Gastroesophageal sphincter (tissue), 4 donors: Measurements from ENCODE around the gene METTL26. TPM values are rescaled to one million over a fixed set of nuclear protein-coding genes. Genes with fewer than 3 reads are reported as not detected.

ENCODE experiments used
- ATAC-seq: fragments of 150-250 bp; one replicate; pipeline ENCODE4 v1.9.1; 2016; ENCODE audit warnings: mild to moderate bottlenecking, moderate library complexity
- H3K27ac ChIP-seq, 4 donors: fragments of 200-600 bp; sonication (generic) in 3 of 4; 1 replicate in 3 of 4; 2 replicates in 1 of 4; pipeline ENCODE4 v1.5.1; 2016 to 2019
- H3K27me3 ChIP-seq: fragments of 200-600 bp; sonication (generic); one replicate; pipeline ENCODE4 v1.5.1; 2019
- H3K36me3 ChIP-seq, 2 donors: fragments of 200-600 bp; sonication (generic); one replicate each; pipeline ENCODE4 v1.5.1; 2019; ENCODE audit warnings: control low read depth in 1 of 2
- H3K4me1 ChIP-seq, 3 donors: fragments of 200-600 bp; sonication (generic); 1 replicate in 2 of 3; 2 replicates in 1 of 3; pipeline ENCODE4 v1.5.1; 2016 to 2019; ENCODE audit warnings: control low read depth in 2 of 3
- H3K4me3 ChIP-seq, 2 donors: fragments of 200-600 bp; sonication (generic); one replicate each; pipeline ENCODE4 v1.5.1; 2019; ENCODE audit warnings: mild to moderate bottlenecking in 1 of 2, moderate library complexity in 1 of 2
- H3K9me3 ChIP-seq, 3 donors: fragments of 200-600 bp; sonication (generic); one replicate each; pipeline ENCODE4 v1.5.1; 2017 to 2019; ENCODE audit warnings: control low read depth in 2 of 3
- CTCF ChIP-seq, 4 experiments: fragments of 200-600 bp in 2 of 4; fragments of 450-650 bp in 2 of 4; sonication (generic) in 1 of 4; IDR thresholded peaks; one replicate each; pipeline ENCODE4 v1.5.1; 2017 to 2019; ENCODE audit warnings: antibody characterized with exemption in 4 of 4, mild to moderate bottlenecking in 2 of 4, moderate library complexity in 2 of 4
- EP300 ChIP-seq: sonication (generic); formaldehyde crosslinking; IDR thresholded peaks from one replicate; pipeline ENCODE4 v1.6.1; 2017; ENCODE audit warnings: antibody characterized with exemption, mild to moderate bottlenecking
- POLR2A ChIP-seq, 2 donors: fragments of 450-650 bp; IDR thresholded peaks; one replicate each; pipeline ENCODE4 v1.6.1; 2017; ENCODE audit warnings: antibody characterized with exemption in 2 of 2, mild to moderate bottlenecking in 2 of 2, moderate library complexity in 1 of 2
- POLR2AphosphoS5 ChIP-seq: sonication (generic); formaldehyde crosslinking; IDR thresholded peaks from one replicate; pipeline ENCODE4 v1.6.1; 2017; ENCODE audit warnings: antibody characterized with exemption
- WGBS, 2 donors: methylation state at CpG; one replicate each; pipeline ENCODE4 v1.1.5; 2018; ENCODE audit warnings: low coverage in 1 of 2; 5-methylcytosine and 5-hydroxymethylcytosine counted together
- total RNA-seq, 4 donors: library from RNA; depleted of rRNA; stranded (reverse); fragments of >200 nt; gene quantifications; one replicate each; pipeline ENCODE4 v1.1.0, GENCODE V29; 2016

The METTL26 gene
- total RNA-seq, 4 donors from 2014 or later, result 94.8 to 146 (median 112) TPM

GRCh38 chr16:610513-611381 is 25.4 kb downstream of the METTL26 start:
- ATAC-seq, result peak; percentile 51
- TF ChIP-seq EP300, result no peak
- TF ChIP-seq POLR2A (IDR thresholded peaks at IDR 0.05), result no peak
- peak in 3 of 4 experiments; percentile 38 to 75 (median 54) for TF ChIP-seq CTCF (IDR thresholded peaks at IDR 0.05)
- TF ChIP-seq POLR2AphosphoS5, result no peak
- whole genome bisulfite sequencing, 2 donors, result 100% methylated on average over 3 of the region's 28 CpGs; no CpG with 5 or more reads in 1 of the 2 donors

DNA sequence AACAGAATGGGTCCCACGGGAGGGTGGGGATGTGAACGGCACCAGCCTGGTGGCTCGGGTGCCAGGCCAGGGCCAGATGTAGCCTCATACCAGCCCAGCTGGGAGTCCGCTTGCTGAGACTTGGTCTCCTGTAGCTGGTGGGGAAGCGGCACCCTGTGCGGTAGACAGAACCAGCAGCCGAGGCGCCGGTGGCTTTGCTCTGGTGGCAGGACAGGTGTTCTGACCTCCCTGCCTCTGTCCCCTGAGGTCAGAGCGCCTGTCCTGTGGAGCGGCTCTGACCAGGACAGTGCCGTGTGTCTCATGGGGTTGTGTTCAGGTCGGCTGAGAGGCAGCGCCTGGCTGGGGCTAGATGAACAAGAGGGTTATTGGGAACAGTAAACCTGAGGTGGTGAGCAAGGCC is 26.1 kb downstream of the METTL26 start:
- H3K27ac ChIP-seq, result no peak overlapping the region
- no peak for ATAC-seq

More at GRCh38 chr16:610513-611381, 25.4 kb downstream of the METTL26 start:
- Histone ChIP-seq H3K27ac (no peak overlapping the region), H3K4me3 (no peak overlapping the region), H3K36me3 (peaks cover 0 to 7% of the 10 kb centered on the region in 2 donors), H3K9me3 (no peaks in the 10 kb centered on the region), H3K27me3 (no peaks in the 10 kb centered on the region), H3K4me1 (peaks cover 0 to 10% (median 2%) of the 10 kb centered on the region in 3 donors)

GRCh38 chr16:609316-609715 is 26.8 kb downstream of the METTL26 start:
- H3K36me3 ChIP-seq, result peaks cover 0 to 12% of the 10 kb centered on the region in 2 donors
- H3K9me3 ChIP-seq, result no peaks in the 10 kb centered on the region
- no peak for ATAC-seq
- H3K4me3 ChIP-seq, result no peak overlapping the region
- TF ChIP-seq EP300 (no peak), POLR2AphosphoS5 (no peak), POLR2A (IDR thresholded peaks at IDR 0.05) (no peak), CTCF (IDR thresholded peaks at IDR 0.05) (no peak)
- peaks cover 0 to 10% (median 2%) of the 10 kb centered on the region in 3 donors for H3K4me1 ChIP-seq
- no peak overlapping the region for H3K27ac ChIP-seq
- H3K27me3 ChIP-seq, result no peaks in the 10 kb centered on the region
- WGBS, 2 donors, result 96 to 100% methylated on average over 1 to 4 of the region's 13 CpGs

More for the DNA sequence above, 26.1 kb downstream of the METTL26 start:
- Histone ChIP-seq H3K36me3 (peaks cover 0 to 12% of the 10 kb centered on the region in 2 donors), H3K9me3 (no peaks in the 10 kb centered on the region), H3K4me1 (peaks cover 0 to 10% (median 2%) of the 10 kb centered on the region in 3 donors), H3K4me3 (no peak overlapping the region), H3K27me3 (no peaks in the 10 kb centered on the region)
- 87% methylated on average over 3 of the region's 14 CpGs; no CpG with 5 or more reads in 1 of the 2 donors for WGBS, 2 donors
- TF ChIP-seq POLR2A (IDR thresholded peaks at IDR 0.05) (no peak), CTCF (IDR thresholded peaks at IDR 0.05) (no peak), EP300 (no peak), POLR2AphosphoS5 (no peak)

- no peak overlapping the region for H3K27ac ChIP-seq
- no peak overlapping the region for H3K4me3 ChIP-seq
- H3K36me3 ChIP-seq, result peaks cover 0 to 5% of the 10 kb centered on the region in 2 donors
- H3K4me1 ChIP-seq, result peaks cover 0 to 10% (median 2%) of the 10 kb centered on the region in 3 donors
- WGBS, 2 donors, result 62 to 73% methylated on average over 2 to 5 of the region's 10 CpGs
- H3K27me3 ChIP-seq, result no peaks in the 10 kb centered on the region
- ATAC-seq, result no peak
- TF ChIP-seq CTCF (IDR thresholded peaks at IDR 0.05) (no peak), POLR2AphosphoS5 (no peak), EP300 (no peak), POLR2A (IDR thresholded peaks at IDR 0.05) (no peak)
- H3K9me3 ChIP-seq, result no peaks in the 10 kb centered on the region
Measured at GRCh38 chr16:608019-608418, 28.1 kb downstream of the METTL26 start.
